OCI-LY1 (cell line): ENCODE data around the gene ZMYM3.

Experiments used
- CTCF ChIP-seq: fragments of 200-600 bp; sonication (generic), shearing (Covaris generic); IDR thresholded peaks from 2 replicates; pipeline ENCODE4 v1.5.1; 2017; ENCODE audit warnings: mild to moderate bottlenecking, antibody characterized with exemption, low read length, moderate library complexity, mixed read lengths
- EZH2 ChIP-seq: fragments of 200-600 bp; sonication (generic), shearing (Covaris generic); IDR thresholded peaks from 2 replicates; pipeline ENCODE4 v1.8.0; 2017; ENCODE audit warnings: borderline replicate concordance, mixed run types, mild to moderate bottlenecking, antibody characterized with exemption, low read length, moderate library complexity, mixed read lengths

- no peak for TF ChIP-seq CTCF
- TF ChIP-seq EZH2, result no peak
Measured at GRCh38 chrX:71250841-71251240, 3.1 kb downstream of the ZMYM3 start.
